GM18858 (cell line): ENCODE data around the gene FBXL19.

Source experiments
- ATAC-seq: cut with Tn5 transposase; IDR thresholded peaks from one replicate; pipeline ENCODE4 v1.9.1; 2021; ENCODE audit not compliant: unreplicated experiment

Gene FBXL19

GRCh38 chr16:30942426-30942806 is 19.0 kb downstream of the FBXL19 start:
- ATAC-seq: no peak

GRCh38 chr16:30944352-30944751 is 21.0 kb downstream of the FBXL19 start:
- ATAC-seq: no peak

GRCh38 chr16:30946671-30947540 is 23.5 kb downstream of the FBXL19 start:
- ATAC-seq: no peak

GRCh38 chr16:30947541-30947858 is 24.1 kb downstream of the FBXL19 start:
- ATAC-seq: no peak

GRCh38 chr16:30947859-30948666 is 24.7 kb downstream of the FBXL19 start:
- ATAC-seq: no peak

- ATAC-seq: peak; percentile 51
Observed at GRCh38 chr16:30948667-30949649, 25.6 kb downstream of the FBXL19 start, which contains the start of gene ORAI3. ORAI3 (plus strand) TSS chr16:30949068; CDS start chr16:30949290, 222 bp downstream.

GRCh38 chr16:30949650-30950515 is 26.5 kb downstream of the FBXL19 start:
- peak; percentile 37 for ATAC-seq

- ATAC-seq: no peak
Observed at GRCh38 chr16:30950516-30951065, 27.2 kb downstream of the FBXL19 start.

- no peak for ATAC-seq
Observed at GRCh38 chr16:30951193-30951592, 27.8 kb downstream of the FBXL19 start.

GRCh38 chr16:30951750-30952149 is 28.4 kb downstream of the FBXL19 start:
- ATAC-seq: no peak

GRCh38 chr16:30953111-30953510 is 29.7 kb downstream of the FBXL19 start:
- ATAC-seq: no peak

GRCh38 chr16:30953511-30954124 is 30.2 kb downstream of the FBXL19 start:
- ATAC-seq: no peak

GRCh38 chr16:30954993-30955392 is 31.6 kb downstream of the FBXL19 start:
- ATAC-seq: no peak

- ATAC-seq: no peak
Observed at GRCh38 chr16:30956601-30957455, 33.5 kb downstream of the FBXL19 start.

- ATAC-seq: peak; percentile 47
Observed at GRCh38 chr16:30957456-30958174, 34.2 kb downstream of the FBXL19 start, which contains the start of gene SETD1A. SETD1A (plus strand) TSS chr16:30957754; CDS start chr16:30958732, 978 bp downstream.

- peak; percentile 1 for ATAC-seq
Observed at GRCh38 chr16:30958175-30959079, 35.1 kb downstream of the FBXL19 start.
